Left hindlimb (tissue), 1 donor: ENCODE measurements around the gene KLC1.
A peak's percentile ranks its signal among the peaks of the same experiment; 100 is the strongest.

Source experiments
- DNase-seq: peaks from one replicate; pipeline ENCODE4 v3.0.0-alpha.2; 2018

Gene KLC1

GRCh38 chr14:103693515-103693914 lies 64.5 kb downstream of the KLC1 start:
- DNase-seq = no peak

GRCh38 chr14:103694572-103695026 lies 65.6 kb downstream of the KLC1 start:
- DNase-seq = no peak

DNA sequence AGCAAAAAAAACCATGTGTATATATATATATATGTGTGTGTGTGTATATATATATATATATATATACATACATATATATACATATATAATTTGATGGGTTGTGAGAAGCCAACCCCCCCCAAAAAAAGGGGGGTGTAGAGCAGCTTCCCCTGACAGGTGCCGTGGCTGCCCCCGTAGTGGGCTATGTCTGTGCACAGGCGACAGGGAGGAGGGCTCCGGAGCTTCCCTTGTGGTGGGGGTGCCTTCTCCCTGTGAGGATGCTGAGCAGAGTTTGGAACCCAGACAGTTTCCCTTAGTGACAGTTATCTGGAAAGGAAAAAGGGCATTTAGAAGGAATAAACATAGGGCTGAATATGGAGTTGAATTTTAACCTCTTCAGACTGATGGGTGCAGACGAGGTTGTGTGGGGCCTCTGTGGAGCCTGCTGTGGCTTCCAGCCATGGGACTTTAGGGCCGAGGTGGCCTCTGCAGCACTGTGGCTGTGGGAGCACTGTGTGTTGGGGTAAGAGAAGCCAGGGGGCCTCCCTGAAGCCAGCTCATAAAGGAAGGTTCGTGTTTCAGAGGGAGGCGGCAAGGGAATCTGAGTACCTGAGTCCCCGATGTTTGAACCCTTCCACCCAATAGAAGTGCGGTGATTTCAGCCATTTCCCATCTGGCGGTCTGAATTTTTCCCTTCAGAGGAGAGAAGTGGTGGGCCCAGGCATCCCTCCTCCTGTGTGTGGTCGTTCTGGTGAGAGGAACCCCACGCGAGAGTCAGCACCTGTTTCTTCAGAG lies 66.5 kb downstream of the KLC1 start:
- no peak for DNase-seq

DNA sequence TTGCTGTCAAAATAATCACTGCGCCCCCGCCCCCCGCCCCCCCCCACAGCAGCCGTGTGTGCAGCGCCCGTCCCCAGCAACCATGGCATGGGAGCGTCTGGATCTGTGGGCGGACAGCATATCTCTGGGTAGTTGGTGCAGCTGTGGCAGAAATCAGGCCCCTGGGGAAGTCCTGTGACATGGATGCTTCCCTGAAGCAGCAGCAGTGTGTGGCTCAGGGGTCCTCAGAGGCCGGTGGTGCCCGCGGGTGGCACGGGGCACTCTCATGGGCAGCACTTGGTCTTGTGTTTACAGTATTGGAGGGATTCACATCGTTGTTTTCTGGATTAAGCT lies 67.0 kb downstream of the KLC1 start:
- DNase-seq = no peak

DNA sequence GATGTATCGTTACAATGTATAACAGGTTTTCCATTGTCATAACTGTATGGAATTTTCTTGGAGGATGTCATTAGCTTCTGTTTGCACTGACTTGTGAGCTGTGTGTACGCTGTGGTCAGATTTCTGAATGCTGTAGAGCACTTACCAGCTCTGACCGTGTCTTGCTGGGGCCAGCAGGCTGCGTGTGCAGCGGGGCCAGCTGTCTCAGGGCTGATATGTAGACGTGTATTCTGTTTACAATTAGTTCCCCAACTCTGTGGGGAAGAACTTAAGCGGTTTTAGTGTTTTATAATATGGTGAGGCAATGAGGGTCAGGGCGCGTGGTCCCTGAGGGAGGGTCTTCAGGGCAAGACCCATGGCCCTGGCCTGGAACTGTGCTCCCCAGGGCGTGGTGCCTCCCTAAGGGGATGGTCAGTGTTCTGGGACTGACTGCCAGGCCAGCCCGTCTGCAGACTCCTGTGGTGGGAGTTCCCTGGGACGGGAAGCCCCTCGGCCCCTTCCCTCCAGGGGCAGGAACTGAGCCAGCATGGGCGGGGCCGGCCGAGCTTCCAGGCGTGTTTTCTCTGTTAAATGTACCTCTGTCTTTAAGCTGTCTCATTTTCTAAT lies 67.6 kb downstream of the KLC1 start:
- DNase-seq = peak; percentile 82

- DNase-seq = no peak
Measured at GRCh38 chr14:103697206-103697602, 68.2 kb downstream of the KLC1 start.

- DNase-seq = no peak
Measured at GRCh38 chr14:103697603-103698379, 68.8 kb downstream of the KLC1 start.

GRCh38 chr14:103698380-103699260 lies 69.6 kb downstream of the KLC1 start:
- DNase-seq = no peak

DNA sequence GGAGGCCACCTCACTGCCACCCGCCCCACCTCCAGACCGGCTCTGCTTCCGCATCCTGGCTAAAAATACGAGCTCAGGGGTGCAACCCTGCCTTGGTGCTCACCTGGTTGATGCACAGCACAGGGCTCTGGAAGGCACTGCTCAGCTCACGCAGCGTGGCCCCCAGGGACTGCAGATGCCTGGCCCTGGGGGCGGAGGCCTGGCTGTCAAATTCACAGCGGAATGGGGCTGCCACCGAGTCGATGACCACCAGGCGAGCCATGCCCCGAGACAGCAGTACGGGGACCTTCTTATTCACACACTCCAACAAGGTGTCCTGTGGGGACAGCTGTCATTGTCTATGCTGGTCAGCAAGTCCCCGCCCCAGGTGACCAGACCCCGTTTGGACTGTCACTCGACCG lies 70.2 kb downstream of the KLC1 start:
- DNase-seq = no peak

- no peak for DNase-seq
Measured at GRCh38 chr14:103699901-103700752, 71.1 kb downstream of the KLC1 start.

GRCh38 chr14:103700753-103701490 lies 71.9 kb downstream of the KLC1 start:
- DNase-seq = no peak

GRCh38 chr14:103702095-103702494 lies 73.1 kb downstream of the KLC1 start:
- DNase-seq = no peak

GRCh38 chr14:103702497-103703432 lies 73.8 kb downstream of the KLC1 start:
- DNase-seq = no peak

- DNase-seq = no peak
Measured at GRCh38 chr14:103703433-103704385, 74.7 kb downstream of the KLC1 start.

DNA sequence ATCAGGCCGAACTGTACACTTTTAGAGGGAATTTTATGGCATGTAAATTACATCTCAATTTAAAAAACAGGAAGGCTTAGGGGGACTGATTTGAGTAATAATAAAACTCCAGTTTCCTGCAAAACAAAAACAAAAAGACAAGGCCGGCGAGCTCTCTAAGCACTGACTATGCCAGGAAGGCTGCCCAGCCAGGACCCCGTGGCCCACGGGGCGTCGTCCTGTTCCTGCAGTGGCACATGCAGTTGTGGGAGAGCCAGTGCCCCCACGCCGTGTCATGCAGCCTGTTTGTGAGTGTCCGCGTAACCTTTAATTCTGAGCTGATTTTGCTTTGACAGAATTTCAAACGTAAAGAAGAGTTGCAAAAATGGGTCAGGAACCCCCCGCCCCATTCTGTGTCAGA lies 75.7 kb downstream of the KLC1 start:
- DNase-seq = no peak

DNA sequence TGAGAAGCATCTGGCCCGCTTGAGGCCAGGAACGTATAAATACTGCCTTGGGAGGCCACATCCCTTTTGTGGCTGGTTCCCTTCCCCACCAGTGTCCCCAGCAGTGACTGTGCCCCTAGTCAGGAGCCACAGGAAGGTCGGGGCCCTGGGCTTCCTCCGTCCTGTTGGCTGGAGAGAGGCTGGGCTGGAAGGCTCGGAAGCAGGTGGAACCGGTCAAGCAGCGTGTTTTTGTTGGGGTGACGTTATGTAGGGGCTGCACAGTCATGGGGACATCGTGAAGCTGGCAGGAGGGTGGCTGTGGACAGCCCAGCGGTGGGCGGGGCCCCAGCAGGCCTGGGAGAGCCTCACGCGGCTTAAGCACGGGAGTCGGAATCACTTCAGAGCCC lies 76.1 kb downstream of the KLC1 start:
- DNase-seq = no peak

- DNase-seq = no peak
Measured at GRCh38 chr14:103705504-103706284, 76.7 kb downstream of the KLC1 start.
